Stimulated activated CD4-positive, alpha-beta T cell treated with anti-CD3 and anti-CD28 coated beads, Interleukin-4, amount 100 ng/mL, for 48 hours (primary cell): ENCODE data around the gene KLHL8.

Source experiments
- DNase-seq, 2 donors: peaks; one replicate each; pipeline ENCODE4 v3.0.0-alpha.2; 2020; ENCODE audit warnings: low read depth in 2 of 2

The KLHL8 gene

GRCh38 chr4:87121341-87122065 is 98.9 kb downstream of the KLHL8 start:
- no peak for DNase-seq

GRCh38 chr4:87120411-87121162 is 99.8 kb downstream of the KLHL8 start:
- no peak for DNase-seq

GRCh38 chr4:87120010-87120409 is 100.4 kb downstream of the KLHL8 start:
- DNase-seq: no peak

- DNase-seq: no peak
These were observed 101.6 kb downstream of the KLHL8 start for GRCh38 chr4:87118826-87119225.

GRCh38 chr4:87118421-87118820 is 102.0 kb downstream of the KLHL8 start:
- DNase-seq: no peak

- no peak for DNase-seq
These were observed 102.7 kb downstream of the KLHL8 start for GRCh38 chr4:87117732-87118075.

GRCh38 chr4:87117051-87117731 is 103.2 kb downstream of the KLHL8 start:
- no peak for DNase-seq

GRCh38 chr4:87116231-87116630 is 104.2 kb downstream of the KLHL8 start:
- DNase-seq: no peak

GRCh38 chr4:87114245-87115062 is 106.0 kb downstream of the KLHL8 start:
- no peak for DNase-seq

- DNase-seq: no peak
These were observed 108.4 kb downstream of the KLHL8 start for GRCh38 chr4:87112063-87112462.
